GM19372 (cell line): ENCODE results near the gene OTUB1.

Experiments
- ATAC-seq: cut with Tn5 transposase; IDR thresholded peaks from one replicate; pipeline ENCODE4 v1.9.1; 2021; ENCODE audit warnings: mild to moderate bottlenecking, low read depth, moderate library complexity; ENCODE audit not compliant: unreplicated experiment

Gene OTUB1

GRCh38 chr11:64020976-64021756 is 34.9 kb downstream of the OTUB1 start:
- no peak for ATAC-seq

GRCh38 chr11:64021757-64022093 is 35.5 kb downstream of the OTUB1 start:
- ATAC-seq: no peak

- no peak for ATAC-seq
Measured at GRCh38 chr11:64022125-64022784, 36.0 kb downstream of the OTUB1 start.

- no peak for ATAC-seq
Measured at GRCh38 chr11:64023712-64024710, 37.8 kb downstream of the OTUB1 start.

- ATAC-seq: no peak
Measured at GRCh38 chr11:64025205-64025604, 39.0 kb downstream of the OTUB1 start.

- ATAC-seq: no peak
Measured at GRCh38 chr11:64026575-64027205, 40.5 kb downstream of the OTUB1 start.

GRCh38 chr11:64027651-64028397 is 41.6 kb downstream of the OTUB1 start:
- ATAC-seq: no peak

- no peak for ATAC-seq
Measured at GRCh38 chr11:64028398-64029115, 42.3 kb downstream of the OTUB1 start.

- ATAC-seq: no peak
Measured at GRCh38 chr11:64029773-64030172, 43.5 kb downstream of the OTUB1 start.

- ATAC-seq: no peak
Measured at GRCh38 chr11:64031001-64031400, 44.8 kb downstream of the OTUB1 start.

GRCh38 chr11:64032050-64032449 is 45.8 kb downstream of the OTUB1 start:
- no peak for ATAC-seq

- ATAC-seq: no peak
Measured at GRCh38 chr11:64034411-64034811, 48.2 kb downstream of the OTUB1 start.

GRCh38 chr11:64035081-64035524 is 48.9 kb downstream of the OTUB1 start:
- no peak for ATAC-seq

- ATAC-seq: no peak
Measured at GRCh38 chr11:64035576-64035975, 49.3 kb downstream of the OTUB1 start, which contains the start of gene FLRT1. Gene FLRT1 (plus strand): TSS chr11:64035931. CDS start chr11:64116268, 80,337 bp downstream.

- ATAC-seq: no peak
Measured at GRCh38 chr11:64036087-64037026, 50.1 kb downstream of the OTUB1 start.

- ATAC-seq: no peak
Measured at GRCh38 chr11:64037027-64037634, 50.9 kb downstream of the OTUB1 start.

GRCh38 chr11:64038500-64038899 is 52.3 kb downstream of the OTUB1 start:
- ATAC-seq: no peak
